CD4-positive, alpha-beta T cell treated with Interleukin-15 for 1 hour (primary cell): ENCODE data around the gene RYR2.

Experiments
- DNase-seq: peaks from one replicate; pipeline ENCODE4 v3.0.0-alpha.2; 2020

Gene RYR2

DNA sequence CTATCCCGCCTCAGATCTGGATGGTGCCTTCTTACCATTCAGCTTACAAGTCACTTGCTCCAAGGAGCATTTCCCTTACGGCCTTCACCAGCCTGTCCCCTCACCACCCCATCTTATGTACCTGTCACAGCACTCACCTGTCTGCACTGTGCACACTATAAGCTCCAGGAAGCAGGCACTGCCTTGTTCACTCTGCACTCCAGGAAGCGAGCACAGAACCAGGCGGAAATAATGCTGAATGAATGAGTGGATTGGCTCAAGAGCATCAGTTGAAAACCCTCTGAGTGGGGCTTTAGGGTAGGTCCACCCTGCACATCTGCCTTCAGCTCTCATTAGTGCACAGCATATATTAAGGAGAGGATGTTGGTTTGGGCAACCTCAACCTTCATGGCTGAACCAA lies 8.9 kb upstream of the RYR2 start:
- no peak for DNase-seq

DNA sequence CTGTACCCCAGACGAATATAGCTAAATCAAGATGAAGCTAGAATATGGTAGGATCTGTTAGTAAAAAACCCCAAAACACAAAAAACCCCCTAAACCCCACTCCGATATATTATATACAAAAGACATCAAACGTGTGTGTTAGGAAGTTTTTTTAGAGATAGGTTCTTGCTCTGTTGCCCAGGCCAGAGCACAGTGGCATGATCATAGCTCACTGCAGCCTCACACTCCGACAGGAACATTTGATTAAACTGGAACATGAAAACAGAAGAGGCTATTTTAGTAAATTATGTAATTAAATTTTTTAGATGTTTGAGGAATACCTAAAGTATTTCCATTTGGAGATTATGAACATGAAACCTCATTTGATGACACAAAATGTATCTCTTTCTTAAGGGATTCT lies 8.2 kb upstream of the RYR2 start:
- no peak for DNase-seq

GRCh38 chr1:237035759-237036158 lies 6.2 kb upstream of the RYR2 start:
- no peak for DNase-seq

- no peak for DNase-seq
Observed at GRCh38 chr1:237038211-237038610, 3.8 kb upstream of the RYR2 start.

- no peak for DNase-seq
Observed at GRCh38 chr1:237040823-237041222, 1.2 kb upstream of the RYR2 start.

- no peak for DNase-seq
Observed at GRCh38 chr1:237041461-237041794, 556 bp upstream of the RYR2 start.

- DNase-seq: no peak
Observed at GRCh38 chr1:237042526-237042891, 525 bp downstream of the RYR2 start.

- no peak for DNase-seq
Observed at GRCh38 chr1:237042892-237043576, 1.1 kb downstream of the RYR2 start.

DNA sequence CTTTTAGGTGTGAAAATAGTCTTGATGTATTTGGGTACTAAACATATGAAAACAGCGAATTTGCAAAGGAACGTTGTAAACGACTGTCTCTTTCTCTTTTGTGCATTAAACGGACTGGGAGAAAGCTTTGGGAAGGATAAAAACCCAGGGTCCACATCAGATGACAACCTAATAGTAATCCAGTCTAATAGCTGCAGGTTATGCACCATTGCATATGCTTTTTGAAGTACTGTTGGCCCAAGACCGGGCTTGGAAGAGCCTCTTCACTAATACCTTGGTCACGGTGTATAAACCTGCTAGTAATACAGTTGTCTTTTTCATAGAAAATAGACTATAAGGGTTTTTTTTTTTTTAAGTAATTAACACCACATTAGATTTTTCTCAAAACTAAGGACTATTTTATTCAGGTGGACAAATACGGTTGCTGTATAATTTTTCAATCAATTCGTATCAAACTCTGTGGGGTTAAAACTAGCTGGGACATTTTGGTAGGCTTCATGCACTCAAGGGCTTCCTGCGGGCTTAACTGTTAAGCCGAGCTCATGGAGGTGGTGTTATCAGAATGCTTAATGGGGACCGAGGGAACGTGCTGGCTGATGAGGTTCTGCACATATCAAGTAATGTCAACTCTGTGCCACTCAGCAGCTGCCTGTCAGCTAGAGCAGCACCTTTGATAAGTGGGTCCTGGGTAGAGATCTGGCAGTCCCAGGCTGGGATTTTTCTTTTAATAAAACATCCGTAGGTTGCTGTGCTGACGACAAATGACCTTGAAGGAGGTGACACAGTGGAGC lies 2.1 kb downstream of the RYR2 start:
- DNase-seq: no peak

DNA sequence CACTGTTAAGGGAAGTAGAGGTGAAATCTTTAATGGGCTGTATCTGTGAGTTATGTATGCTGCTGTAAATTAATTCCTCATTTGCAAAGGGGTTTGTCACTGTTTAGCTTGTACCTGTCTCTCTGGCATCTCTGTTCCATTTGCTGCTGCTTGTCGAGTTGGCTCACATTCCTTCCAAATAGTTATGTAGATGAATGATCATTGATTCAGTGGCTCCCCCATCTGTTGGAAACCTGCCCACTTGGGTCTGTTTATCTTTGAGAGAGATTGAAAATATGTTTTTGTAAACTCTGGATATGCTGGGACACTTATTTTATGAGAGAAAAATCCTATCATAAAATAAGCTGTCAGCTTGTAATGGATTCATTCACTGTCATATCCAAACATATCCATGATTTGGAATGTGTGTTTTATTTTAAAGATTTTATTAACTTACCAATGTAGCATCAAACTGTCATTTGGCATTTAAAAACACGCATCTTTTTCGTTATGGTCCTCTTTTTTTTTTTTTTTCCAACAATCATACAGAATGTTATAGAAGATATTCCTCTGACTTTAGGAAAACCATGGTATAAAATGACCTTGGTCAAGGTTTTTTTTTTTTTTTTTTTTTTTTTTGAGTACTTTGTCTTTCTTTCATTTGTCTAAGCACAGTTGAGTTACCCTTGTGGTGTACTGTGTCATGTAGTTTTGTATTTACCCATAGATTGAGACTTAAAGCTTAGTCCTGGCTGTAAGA lies 3.5 kb downstream of the RYR2 start:
- DNase-seq: no peak

DNA sequence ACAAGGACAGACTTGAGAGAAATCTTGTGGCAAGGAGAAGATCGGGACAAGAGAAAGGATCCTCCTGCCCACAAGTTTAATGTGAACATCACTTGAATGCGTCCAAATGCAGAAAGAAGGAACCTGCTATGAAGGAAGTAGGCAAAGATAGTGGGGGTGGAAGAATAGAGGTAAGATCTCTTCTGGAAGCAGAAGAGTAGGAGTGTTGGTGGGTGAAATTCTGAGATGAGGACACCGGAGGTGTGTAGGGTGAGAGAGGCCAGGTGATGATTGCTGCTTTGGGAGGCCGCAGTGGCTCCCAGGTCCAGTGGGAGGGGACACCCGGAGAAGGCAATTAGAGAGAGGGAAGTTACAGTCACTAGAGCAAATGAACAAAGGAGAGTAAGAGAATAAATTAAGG lies 6.8 kb downstream of the RYR2 start:
- DNase-seq: no peak

DNA sequence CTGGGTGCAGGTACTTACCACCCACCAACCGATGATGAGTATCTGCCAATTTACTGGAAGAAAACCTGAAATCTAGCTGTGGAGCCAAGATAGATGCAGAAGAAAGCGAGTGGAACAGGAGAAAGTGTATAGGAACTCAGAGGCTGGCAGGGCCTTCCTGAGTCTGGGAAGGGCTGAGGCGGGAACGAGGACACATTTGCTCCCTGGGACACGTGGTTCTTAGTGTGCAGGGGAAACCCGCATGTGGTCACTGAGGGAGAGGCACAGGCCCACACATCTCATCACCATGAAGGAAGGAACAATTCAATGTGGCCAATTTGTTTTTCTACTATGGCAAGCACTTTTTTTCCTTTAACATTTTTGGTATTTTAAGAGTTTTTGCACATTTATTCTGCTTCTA lies 8.2 kb downstream of the RYR2 start:
- DNase-seq: no peak

GRCh38 chr1:237050915-237051314 lies 8.9 kb downstream of the RYR2 start:
- DNase-seq: no peak

DNA sequence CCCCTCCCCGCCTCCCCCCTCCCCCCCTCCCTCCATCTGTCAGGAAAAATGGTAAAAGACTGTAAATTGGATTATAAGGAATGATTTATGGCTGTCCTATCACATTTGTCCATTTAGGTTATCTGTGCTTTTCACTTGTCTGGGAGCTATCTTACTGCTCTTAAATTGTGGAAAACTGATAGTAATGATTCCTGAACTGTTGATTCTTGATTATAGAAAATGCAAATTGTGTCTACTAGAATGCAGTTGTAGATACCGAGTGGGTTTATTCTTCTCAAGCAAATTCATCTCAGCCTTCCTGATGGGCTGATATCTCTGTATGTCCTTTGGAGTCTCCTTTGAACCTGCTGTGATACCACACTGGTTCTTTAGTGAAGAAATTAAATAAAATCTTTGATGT lies 12.3 kb downstream of the RYR2 start:
- DNase-seq: no peak

DNA sequence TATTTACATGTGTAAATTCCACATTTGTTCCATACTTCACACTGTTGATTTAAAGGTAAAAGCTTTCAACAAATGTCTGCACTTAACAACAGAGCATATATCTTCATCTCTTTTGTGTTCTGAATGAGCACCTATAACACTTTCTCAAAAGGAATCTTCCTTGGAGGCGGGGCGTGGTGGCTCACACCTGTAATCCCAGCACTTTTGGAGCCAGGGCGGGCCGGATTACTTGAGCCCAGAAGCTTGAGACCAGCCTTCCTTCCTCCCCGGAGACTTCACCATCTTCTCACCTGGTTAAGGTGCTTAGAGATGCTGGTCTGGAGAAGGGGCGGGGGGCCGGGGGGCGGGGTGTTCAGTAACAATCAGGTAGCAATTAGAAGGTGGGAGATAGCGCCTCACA lies 16.5 kb downstream of the RYR2 start:
- no peak for DNase-seq

GRCh38 chr1:237059244-237059643 lies 17.3 kb downstream of the RYR2 start:
- DNase-seq: no peak

GRCh38 chr1:237062976-237063375 lies 21.0 kb downstream of the RYR2 start:
- no peak for DNase-seq

GRCh38 chr1:237065903-237066302 lies 23.9 kb downstream of the RYR2 start:
- DNase-seq: no peak

DNA sequence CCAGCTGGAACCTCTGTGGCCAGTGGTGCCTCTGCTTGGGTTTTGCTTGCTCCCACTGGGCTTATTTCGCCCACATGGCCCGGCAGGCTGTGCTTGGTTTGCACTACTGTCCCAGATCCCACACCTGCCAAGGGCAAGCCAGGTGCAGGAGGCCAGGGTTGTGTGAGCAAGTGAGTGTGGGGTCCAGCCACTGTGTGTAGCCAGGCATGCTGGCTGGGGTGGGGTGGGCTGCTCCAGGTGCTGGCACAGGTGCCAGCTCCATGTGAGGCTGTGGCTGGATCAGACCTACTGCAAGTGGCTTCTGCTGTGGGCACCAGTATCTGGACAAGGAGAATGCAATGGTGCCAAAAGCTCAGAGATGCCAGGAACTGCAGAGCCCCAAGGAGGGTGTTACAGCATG lies 28.5 kb downstream of the RYR2 start:
- no peak for DNase-seq

- no peak for DNase-seq
Observed at GRCh38 chr1:237071641-237072420, 29.8 kb downstream of the RYR2 start.

DNA sequence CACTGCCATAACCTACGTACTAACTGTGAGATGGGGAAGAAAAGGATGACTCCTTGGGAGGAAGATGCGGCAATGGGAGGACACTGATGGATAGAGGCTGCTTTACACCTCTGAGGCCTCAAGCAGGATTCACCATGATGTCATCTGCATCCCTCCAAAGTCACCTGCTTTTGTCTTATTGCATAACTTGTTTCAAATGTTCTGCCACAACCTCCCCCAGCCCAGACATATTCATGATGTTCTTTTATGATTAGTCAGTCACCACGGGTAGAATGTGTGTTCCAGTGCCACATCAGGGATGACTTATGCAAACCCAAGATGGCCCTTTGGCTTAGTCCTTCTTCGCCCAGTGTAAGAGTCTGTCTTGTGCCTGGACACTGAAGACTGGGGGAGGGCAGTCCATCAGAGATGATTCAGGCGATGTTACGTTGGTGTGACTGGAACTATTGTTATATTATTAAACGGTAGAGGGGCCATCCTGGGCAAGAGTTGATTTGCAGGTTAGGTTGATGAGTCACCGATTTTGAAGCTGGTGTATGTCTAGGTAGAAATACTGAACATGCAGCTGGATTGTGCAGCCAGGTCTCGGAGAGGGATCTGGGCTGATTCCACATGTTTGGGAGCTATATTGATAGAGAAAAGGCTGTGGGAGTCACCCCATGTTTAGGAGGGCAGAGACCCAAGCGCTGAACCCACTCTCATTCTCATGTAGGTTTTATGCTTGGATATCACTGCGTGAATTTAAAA lies 32.6 kb downstream of the RYR2 start:
- no peak for DNase-seq

GRCh38 chr1:237084341-237085077 lies 42.5 kb downstream of the RYR2 start:
- DNase-seq: no peak
